ENCODE data around the gene CASKIN2.

DNA sequence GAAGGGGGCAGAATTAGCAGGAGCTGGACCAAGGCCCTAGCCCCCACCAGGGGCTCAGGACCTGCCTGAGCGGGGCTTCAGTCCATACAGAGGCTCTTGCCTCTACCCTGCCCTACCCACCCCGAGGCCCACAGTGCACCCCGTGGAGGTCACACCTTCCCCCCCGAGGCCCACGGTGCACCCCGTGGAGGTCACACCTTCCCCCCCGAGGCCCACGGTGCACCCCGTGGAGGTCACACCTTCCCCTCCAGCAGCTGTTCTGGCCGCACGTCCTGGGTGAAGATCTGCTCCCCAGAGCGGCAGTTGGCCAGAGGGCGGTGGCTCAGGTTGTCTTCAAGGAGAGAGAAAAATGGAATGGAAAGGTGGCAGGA is 11.4 kb downstream of the CASKIN2 start:
- no peak for TF ChIP-seq ZFP3 (CRISPR knock-in tag; IDR thresholded peaks at IDR 0.05)
- no peak for TF ChIP-seq GLIS3 (CRISPR knock-in tag; IDR thresholded peaks at IDR 0.05)
- no peak for TF ChIP-seq ARNTL (CRISPR knock-in tag; IDR thresholded peaks at IDR 0.05; ENCODE audit: borderline replicate concordance, low read depth)
- TF ChIP-seq, protein P1, sequence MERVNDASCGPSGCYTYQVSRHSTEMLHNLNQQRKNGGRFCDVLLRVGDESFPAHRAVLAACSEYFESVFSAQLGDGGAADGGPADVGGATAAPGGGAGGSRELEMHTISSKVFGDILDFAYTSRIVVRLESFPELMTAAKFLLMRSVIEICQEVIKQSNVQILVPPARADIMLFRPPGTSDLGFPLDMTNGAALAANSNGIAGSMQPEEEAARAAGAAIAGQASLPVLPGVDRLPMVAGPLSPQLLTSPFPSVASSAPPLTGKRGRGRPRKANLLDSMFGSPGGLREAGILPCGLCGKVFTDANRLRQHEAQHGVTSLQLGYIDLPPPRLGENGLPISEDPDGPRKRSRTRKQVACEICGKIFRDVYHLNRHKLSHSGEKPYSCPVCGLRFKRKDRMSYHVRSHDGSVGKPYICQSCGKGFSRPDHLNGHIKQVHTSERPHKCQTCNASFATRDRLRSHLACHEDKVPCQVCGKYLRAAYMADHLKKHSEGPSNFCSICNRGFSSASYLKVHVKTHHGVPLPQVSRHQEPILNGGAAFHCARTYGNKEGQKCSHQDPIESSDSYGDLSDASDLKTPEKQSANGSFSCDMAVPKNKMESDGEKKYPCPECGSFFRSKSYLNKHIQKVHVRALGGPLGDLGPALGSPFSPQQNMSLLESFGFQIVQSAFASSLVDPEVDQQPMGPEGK (CRISPR knock-in tag; IDR thresholded peaks at IDR 0.05; ENCODE audit: borderline replicate concordance): no peak
- TF ChIP-seq ZC3H10 (CRISPR knock-in tag; IDR thresholded peaks at IDR 0.05): no peak
- TF ChIP-seq ZNF70 (CRISPR knock-in tag; IDR thresholded peaks at IDR 0.05): no peak
- TF ChIP-seq TOX (CRISPR knock-in tag; IDR thresholded peaks at IDR 0.05; ENCODE audit: borderline replicate concordance): no peak
- TF ChIP-seq, protein P2, sequence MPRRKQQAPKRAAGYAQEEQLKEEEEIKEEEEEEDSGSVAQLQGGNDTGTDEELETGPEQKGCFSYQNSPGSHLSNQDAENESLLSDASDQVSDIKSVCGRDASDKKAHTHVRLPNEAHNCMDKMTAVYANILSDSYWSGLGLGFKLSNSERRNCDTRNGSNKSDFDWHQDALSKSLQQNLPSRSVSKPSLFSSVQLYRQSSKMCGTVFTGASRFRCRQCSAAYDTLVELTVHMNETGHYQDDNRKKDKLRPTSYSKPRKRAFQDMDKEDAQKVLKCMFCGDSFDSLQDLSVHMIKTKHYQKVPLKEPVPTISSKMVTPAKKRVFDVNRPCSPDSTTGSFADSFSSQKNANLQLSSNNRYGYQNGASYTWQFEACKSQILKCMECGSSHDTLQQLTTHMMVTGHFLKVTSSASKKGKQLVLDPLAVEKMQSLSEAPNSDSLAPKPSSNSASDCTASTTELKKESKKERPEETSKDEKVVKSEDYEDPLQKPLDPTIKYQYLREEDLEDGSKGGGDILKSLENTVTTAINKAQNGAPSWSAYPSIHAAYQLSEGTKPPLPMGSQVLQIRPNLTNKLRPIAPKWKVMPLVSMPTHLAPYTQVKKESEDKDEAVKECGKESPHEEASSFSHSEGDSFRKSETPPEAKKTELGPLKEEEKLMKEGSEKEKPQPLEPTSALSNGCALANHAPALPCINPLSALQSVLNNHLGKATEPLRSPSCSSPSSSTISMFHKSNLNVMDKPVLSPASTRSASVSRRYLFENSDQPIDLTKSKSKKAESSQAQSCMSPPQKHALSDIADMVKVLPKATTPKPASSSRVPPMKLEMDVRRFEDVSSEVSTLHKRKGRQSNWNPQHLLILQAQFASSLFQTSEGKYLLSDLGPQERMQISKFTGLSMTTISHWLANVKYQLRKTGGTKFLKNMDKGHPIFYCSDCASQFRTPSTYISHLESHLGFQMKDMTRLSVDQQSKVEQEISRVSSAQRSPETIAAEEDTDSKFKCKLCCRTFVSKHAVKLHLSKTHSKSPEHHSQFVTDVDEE (CRISPR knock-in tag; IDR thresholded peaks at IDR 0.05): no peak

Measured in SK-N-SH treated with all-trans-retinoic acid at 6 μM for 48 hours (cell line).